Measurements from ENCODE around the gene USF3. TPM values are rescaled to one million over a fixed set of nuclear protein-coding genes. Genes with fewer than 3 reads are reported as not detected.
A peak's percentile ranks its signal among the peaks of the same experiment; 100 is the strongest.

The USF3 gene
- total RNA-seq, 5 donors from 2014 or later (not counting 1 experiment from before 2014, with no cell fraction given): 16.9 to 31.7 (median 22.1) TPM

DNA sequence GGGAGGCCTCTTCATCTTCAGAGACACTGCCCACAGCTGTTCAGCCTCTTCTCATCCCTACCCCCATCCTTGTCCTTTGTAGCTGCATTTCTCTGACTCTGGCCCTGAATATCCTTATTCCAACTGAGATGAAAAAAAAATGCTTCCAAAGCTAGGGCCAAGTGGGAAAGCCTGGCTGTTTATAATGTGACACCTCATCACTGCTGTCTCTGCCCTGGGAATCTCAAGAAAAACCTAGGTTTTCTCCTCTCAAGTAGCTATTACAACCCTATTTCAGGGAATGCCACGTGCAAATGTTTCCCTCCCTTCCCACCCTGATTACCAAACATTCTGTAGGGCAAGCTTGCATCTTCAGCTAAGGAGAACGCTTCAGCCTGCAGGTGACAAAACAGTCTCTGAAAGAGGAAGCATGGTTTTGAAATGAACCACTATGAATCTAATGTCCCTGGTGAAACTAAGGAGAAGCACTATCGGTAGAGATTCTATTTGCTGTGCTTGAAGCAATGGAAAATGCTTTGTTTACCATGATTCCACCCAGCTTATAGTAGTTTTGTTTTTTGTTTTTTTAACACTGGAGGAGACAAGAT is 65.4 kb downstream of the USF3 start:
- 0% methylated on average over 1 of the region's 3 CpGs for WGBS (ENCODE audit: insufficient coverage)
- Histone ChIP-seq H3K27me3 (replicated peaks in 1 of 2; ENCODE audit: control insufficient read depth in 2 of 2, extremely low read depth in 1 of 2, insufficient read depth in 2 of 2, low read length in 1 of 2) (no peaks in the 10 kb centered on the region), H3K27ac (ENCODE audit: low read length) (no peak overlapping the region), H3K36me3 (ENCODE audit: control insufficient read depth in 2 of 2, extremely low read depth in 1 of 2, insufficient read depth in 1 of 2, low read length in 1 of 2) (peaks cover 7 to 43% of the 10 kb centered on the region in 2 donors), H3K9me3 (no peaks in the 10 kb centered on the region), H3K4me3 (ENCODE audit: control insufficient read depth in 1 of 2, extremely low read depth in 1 of 2, low read length in 1 of 2) (no peak overlapping the region), H3K4me1 (ENCODE audit: control insufficient read depth in 1 of 2, extremely low read depth in 1 of 2, insufficient read depth in 2 of 2, low read length in 2 of 2) (no peaks in the 10 kb centered on the region)
- ATAC-seq (replicated peaks in 1 of 4) (no peak), DNase-seq (no peak)
- ChIA-PET POLR2A (no interaction called here), CTCF (interaction anchor here in 1 of 2 donors (0.7 kb wide), 1 partner anchor 11 kb away, joined by 5 read pairs; no protein-coding TSS in a partner anchor)
- Mint-ChIP-seq H3K9me3 (no peaks in the 10 kb centered on the region), H3K27ac (peak overlapping the region in 1 of 2 donors; percentile 48), H3K4me1 (peaks cover 0 to 7% (median 0%) of the 10 kb centered on the region in 3 donors), H3K4me3 (no peak overlapping the region), H3K27me3 (no peaks in the 10 kb centered on the region), H3K36me3 (peaks cover 39% of the 10 kb centered on the region)

DNA sequence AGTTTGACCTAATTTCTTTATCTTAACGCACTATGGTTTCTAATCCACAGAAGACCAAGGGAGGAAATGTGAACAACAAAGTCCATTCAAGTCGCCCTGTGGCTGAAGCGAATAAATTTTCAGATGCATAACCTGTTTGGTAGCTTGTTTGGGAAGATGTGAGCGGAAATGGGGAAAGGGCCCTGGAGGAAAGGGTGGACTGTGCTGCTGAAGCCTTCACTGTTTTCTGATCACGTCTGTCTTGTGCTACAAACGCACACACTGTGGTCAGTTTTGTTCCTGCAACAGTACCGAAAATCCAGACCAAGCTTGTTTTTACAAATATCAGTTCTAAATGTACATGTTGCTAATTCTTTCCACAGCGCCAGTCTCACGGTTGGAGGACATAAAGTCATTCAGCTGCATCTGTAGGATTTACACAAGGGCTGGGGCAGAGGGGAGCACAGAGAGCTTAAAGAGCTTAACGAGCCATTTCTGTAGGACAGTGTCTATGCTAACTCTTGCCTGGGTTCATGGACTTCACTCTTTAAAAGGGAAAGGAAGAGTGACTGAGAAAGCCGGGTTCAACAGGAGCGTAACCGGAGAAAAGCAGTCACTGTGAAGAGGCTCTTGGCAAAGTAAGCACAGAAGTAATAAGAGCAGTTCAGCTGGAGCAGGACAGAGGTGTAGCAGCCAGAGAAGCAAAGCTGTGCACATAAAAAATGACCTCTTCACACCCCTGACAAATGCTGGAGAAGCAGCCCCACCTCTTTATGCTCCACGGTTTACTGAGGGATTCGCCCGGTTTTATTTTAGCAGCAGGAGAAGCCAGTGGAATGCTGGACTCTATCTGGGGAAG is 66.6 kb downstream of the USF3 start:
- Mint-ChIP-seq H3K4me1 (peaks cover 0 to 10% (median 5%) of the 10 kb centered on the region in 3 donors), H3K4me3 (no peak overlapping the region), H3K27me3 (no peaks in the 10 kb centered on the region), H3K27ac (no peak overlapping the region), H3K9me3 (no peaks in the 10 kb centered on the region), H3K36me3 (peaks cover 48% of the 10 kb centered on the region)
- H3K9me3 ChIP-seq: no peaks in the 10 kb centered on the region
- ATAC-seq (replicated peaks in 1 of 4): no peak
- POLR2A ChIA-PET: no interaction called here
- no peak overlapping the region for H3K27ac ChIP-seq (ENCODE audit: low read length)
- DNase-seq: no peak
- no peaks in the 10 kb centered on the region for H3K27me3 ChIP-seq (replicated peaks in 1 of 2; ENCODE audit: control insufficient read depth in 2 of 2, extremely low read depth in 1 of 2, insufficient read depth in 2 of 2, low read length in 1 of 2)
- 98% methylated on average over 12 of the region's 16 CpGs for WGBS (ENCODE audit: insufficient coverage)
- H3K4me1 ChIP-seq (ENCODE audit: control insufficient read depth in 1 of 2, extremely low read depth in 1 of 2, insufficient read depth in 2 of 2, low read length in 2 of 2): no peaks in the 10 kb centered on the region
- CTCF ChIA-PET: interaction anchor here in 1 of 2 donors (0.5 kb wide), 1 partner anchor 208 kb away, joined by 5 read pairs; no protein-coding TSS in a partner anchor
- H3K36me3 ChIP-seq (ENCODE audit: control insufficient read depth in 2 of 2, extremely low read depth in 1 of 2, insufficient read depth in 1 of 2, low read length in 1 of 2): peaks cover 7 to 49% of the 10 kb centered on the region in 2 donors
- H3K4me3 ChIP-seq (ENCODE audit: control insufficient read depth in 1 of 2, extremely low read depth in 1 of 2, low read length in 1 of 2): no peak overlapping the region

DNA sequence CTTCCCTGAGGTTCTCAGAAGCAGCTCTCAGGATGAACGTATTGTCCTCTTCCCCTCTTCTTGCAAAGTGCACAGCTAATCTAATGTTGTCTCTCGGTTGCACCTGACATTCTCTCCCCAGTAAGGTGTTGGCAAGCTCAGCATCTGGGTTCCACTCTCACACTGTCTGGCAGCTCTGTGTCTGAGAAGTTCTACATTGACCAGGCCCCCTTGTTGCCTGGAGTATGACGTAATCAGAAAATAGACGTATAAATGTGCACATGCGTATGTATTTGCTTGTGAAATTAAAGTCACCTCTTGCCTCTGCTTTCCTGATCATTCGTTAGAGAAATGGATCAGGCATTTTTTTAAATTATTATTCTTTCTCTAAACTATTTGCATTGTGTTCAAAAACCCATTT is 67.7 kb downstream of the USF3 start:
- no peaks in the 10 kb centered on the region for H3K9me3 ChIP-seq
- H3K4me1 ChIP-seq (ENCODE audit: control insufficient read depth in 1 of 2, extremely low read depth in 1 of 2, insufficient read depth in 2 of 2, low read length in 2 of 2): no peaks in the 10 kb centered on the region
- ATAC-seq (replicated peaks in 1 of 4) (no peak), DNase-seq (no peak)
- no peak overlapping the region for H3K4me3 Mint-ChIP-seq
- H3K36me3 Mint-ChIP-seq: peaks cover 57% of the 10 kb centered on the region
- POLR2A ChIA-PET: no interaction called here
- no peak overlapping the region for H3K27ac Mint-ChIP-seq
- WGBS (ENCODE audit: insufficient coverage): 95% methylated on average over 2 of the region's 6 CpGs
- CTCF ChIA-PET: interaction anchor here in 1 of 2 donors (0.6 kb wide), 1 partner anchor 16 kb away, joined by 3 read pairs; no protein-coding TSS in a partner anchor
- H3K4me3 ChIP-seq (ENCODE audit: control insufficient read depth in 1 of 2, extremely low read depth in 1 of 2, low read length in 1 of 2): no peak overlapping the region
- H3K4me1 Mint-ChIP-seq: peaks cover 0 to 10% (median 5%) of the 10 kb centered on the region in 3 donors
- no peak overlapping the region for H3K27ac ChIP-seq (ENCODE audit: low read length)
- H3K27me3 ChIP-seq (replicated peaks in 1 of 2; ENCODE audit: control insufficient read depth in 2 of 2, extremely low read depth in 1 of 2, insufficient read depth in 2 of 2, low read length in 1 of 2): no peaks in the 10 kb centered on the region
- no peaks in the 10 kb centered on the region for H3K9me3 Mint-ChIP-seq
- peaks cover 8 to 59% of the 10 kb centered on the region in 2 donors for H3K36me3 ChIP-seq (ENCODE audit: control insufficient read depth in 2 of 2, extremely low read depth in 1 of 2, insufficient read depth in 1 of 2, low read length in 1 of 2)
- no peaks in the 10 kb centered on the region for H3K27me3 Mint-ChIP-seq

DNA sequence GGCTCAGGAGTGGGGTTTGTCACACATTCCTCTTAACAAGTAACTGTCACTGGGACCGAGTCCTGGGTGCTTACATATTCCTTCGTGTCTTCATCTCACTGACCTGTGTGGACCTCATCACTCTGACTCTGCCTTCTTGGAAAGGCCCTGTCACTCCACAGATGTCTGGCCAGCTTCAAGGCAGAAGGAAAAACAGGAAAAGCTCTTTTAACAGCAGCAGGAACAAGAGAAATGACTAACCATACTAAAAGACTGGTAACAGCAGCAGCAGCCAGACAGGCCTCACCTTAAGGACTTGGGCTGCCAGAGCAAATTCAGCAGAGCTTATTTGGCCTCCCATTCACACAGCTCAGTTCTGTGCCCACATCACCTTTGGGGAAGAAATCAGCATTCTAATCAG is 68.1 kb downstream of the USF3 start:
- ChIA-PET CTCF (no interaction called here), POLR2A (no interaction called here)
- Mint-ChIP-seq H3K9me3 (no peaks in the 10 kb centered on the region), H3K36me3 (peaks cover 58% of the 10 kb centered on the region), H3K4me3 (no peak overlapping the region), H3K27me3 (no peaks in the 10 kb centered on the region), H3K4me1 (peaks cover 0 to 7% (median 5%) of the 10 kb centered on the region in 3 donors), H3K27ac (no peak overlapping the region)
- Histone ChIP-seq H3K36me3 (ENCODE audit: control insufficient read depth in 2 of 2, extremely low read depth in 1 of 2, insufficient read depth in 1 of 2, low read length in 1 of 2) (peaks cover 13 to 64% of the 10 kb centered on the region in 2 donors), H3K9me3 (no peaks in the 10 kb centered on the region), H3K27ac (ENCODE audit: low read length) (no peak overlapping the region), H3K4me1 (ENCODE audit: control insufficient read depth in 1 of 2, extremely low read depth in 1 of 2, insufficient read depth in 2 of 2, low read length in 2 of 2) (no peaks in the 10 kb centered on the region), H3K4me3 (ENCODE audit: control insufficient read depth in 1 of 2, extremely low read depth in 1 of 2, low read length in 1 of 2) (no peak overlapping the region), H3K27me3 (replicated peaks in 1 of 2; ENCODE audit: control insufficient read depth in 2 of 2, extremely low read depth in 1 of 2, insufficient read depth in 2 of 2, low read length in 1 of 2) (no peaks in the 10 kb centered on the region)
- ATAC-seq (replicated peaks in 1 of 4): no peak
- no peak for DNase-seq
- 100% methylated on average over 2 of the region's 2 CpGs for WGBS (ENCODE audit: insufficient coverage)

DNA sequence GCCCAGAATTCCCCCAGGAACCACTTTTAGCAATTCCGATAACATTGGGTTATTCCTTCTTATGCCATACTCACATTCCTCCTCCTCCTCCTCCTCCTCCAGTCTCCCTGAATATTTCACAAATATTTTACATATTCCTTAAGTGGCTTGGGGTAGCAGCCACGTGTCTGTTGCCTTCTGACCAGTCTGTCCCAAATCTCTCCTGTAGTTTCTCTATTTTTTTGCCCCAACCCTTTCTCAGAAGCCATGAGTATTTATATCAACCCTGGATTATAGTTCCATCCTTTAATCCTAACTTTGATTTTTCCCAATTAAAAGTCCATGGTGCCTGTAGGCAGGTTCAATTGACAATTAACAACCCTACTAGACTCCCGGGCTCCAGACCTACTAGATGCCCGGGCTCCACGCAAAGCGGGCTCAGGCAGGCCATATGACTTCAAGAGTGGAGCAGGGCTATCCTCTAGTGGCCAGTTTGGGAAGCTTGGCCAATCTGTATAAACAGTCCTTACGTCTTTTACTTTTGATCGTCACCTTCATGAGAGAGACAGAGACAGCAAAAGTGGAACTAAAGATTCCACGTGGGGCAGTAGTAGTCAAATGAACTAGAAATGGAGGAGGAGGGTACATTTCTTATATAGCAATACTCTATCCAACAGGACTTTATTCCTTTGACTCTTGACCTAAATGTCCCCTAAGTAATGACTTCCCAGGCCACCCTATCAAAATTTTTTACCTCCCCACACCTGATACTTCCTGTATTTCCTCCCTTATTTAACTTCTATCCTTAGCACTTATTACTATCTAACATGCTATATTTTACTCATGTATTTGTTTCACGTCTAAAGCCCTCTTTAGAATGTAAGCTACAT is 69.7 kb downstream of the USF3 start:
- H3K27ac Mint-ChIP-seq: peak overlapping the region in 1 of 2 donors; percentile 18
- no peaks in the 10 kb centered on the region for H3K9me3 Mint-ChIP-seq
- no peaks in the 10 kb centered on the region for H3K4me1 ChIP-seq (ENCODE audit: control insufficient read depth in 1 of 2, extremely low read depth in 1 of 2, insufficient read depth in 2 of 2, low read length in 2 of 2)
- H3K9me3 ChIP-seq: no peaks in the 10 kb centered on the region
- ChIA-PET CTCF (interaction anchor here in 1 of 2 donors (0.6 kb wide), 1 partner anchor 26 kb away, joined by 3 read pairs; no protein-coding TSS in a partner anchor), POLR2A (no interaction called here)
- 80% methylated on average over 3 of the region's 10 CpGs for WGBS (ENCODE audit: insufficient coverage)
- H3K36me3 Mint-ChIP-seq: peaks cover 62% of the 10 kb centered on the region
- no peaks in the 10 kb centered on the region for H3K27me3 ChIP-seq (replicated peaks in 1 of 2; ENCODE audit: control insufficient read depth in 2 of 2, extremely low read depth in 1 of 2, insufficient read depth in 2 of 2, low read length in 1 of 2)
- ATAC-seq (replicated peaks in 1 of 4) (peak in 1 of 4 experiments; percentile 50), DNase-seq (peak in 4 of 35 experiments; percentile 6 to 24 (median 14))
- H3K27me3 Mint-ChIP-seq: no peaks in the 10 kb centered on the region
- no peak overlapping the region for H3K27ac ChIP-seq (ENCODE audit: low read length)
- H3K36me3 ChIP-seq (ENCODE audit: control insufficient read depth in 2 of 2, extremely low read depth in 1 of 2, insufficient read depth in 1 of 2, low read length in 1 of 2): peaks cover 16 to 73% of the 10 kb centered on the region in 2 donors
- peak overlapping the region in 1 of 3 donors; percentile 4 for H3K4me3 Mint-ChIP-seq
- no peak overlapping the region for H3K4me3 ChIP-seq (ENCODE audit: control insufficient read depth in 1 of 2, extremely low read depth in 1 of 2, low read length in 1 of 2)
- peaks cover 0 to 7% (median 5%) of the 10 kb centered on the region in 3 donors for H3K4me1 Mint-ChIP-seq

DNA sequence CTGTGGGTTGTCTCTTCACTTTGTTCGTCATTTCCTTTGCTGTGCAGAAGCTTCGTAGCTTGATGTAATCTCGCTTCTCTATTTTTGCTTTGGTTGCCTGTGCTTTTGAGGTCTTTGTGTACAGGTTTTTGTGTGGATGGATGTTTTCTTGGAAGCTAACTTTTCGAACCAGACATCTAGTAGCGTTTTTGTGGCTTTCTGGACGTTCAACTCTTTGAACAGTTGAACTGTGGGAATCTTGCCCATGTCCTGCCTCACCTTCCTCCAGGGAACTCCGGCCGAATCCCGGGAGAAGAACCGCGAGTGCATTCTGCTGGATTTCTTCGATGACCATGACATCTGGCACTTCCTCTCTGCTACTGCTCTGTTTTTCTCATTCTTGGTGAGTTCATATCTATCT is 70.6 kb downstream of the USF3 start:
- no peak for DNase-seq
- H3K4me3 ChIP-seq (ENCODE audit: control insufficient read depth in 1 of 2, extremely low read depth in 1 of 2, low read length in 1 of 2): no peak overlapping the region
- WGBS (ENCODE audit: insufficient coverage): 86% methylated on average over 10 of the region's 12 CpGs
- H3K27me3 ChIP-seq (replicated peaks in 1 of 2; ENCODE audit: control insufficient read depth in 2 of 2, extremely low read depth in 1 of 2, insufficient read depth in 2 of 2, low read length in 1 of 2): no peaks in the 10 kb centered on the region
- H3K9me3 Mint-ChIP-seq: no peaks in the 10 kb centered on the region
- peaks cover 16 to 82% of the 10 kb centered on the region in 2 donors for H3K36me3 ChIP-seq (ENCODE audit: control insufficient read depth in 2 of 2, extremely low read depth in 1 of 2, insufficient read depth in 1 of 2, low read length in 1 of 2)
- ChIA-PET CTCF (no interaction called here), POLR2A (no interaction called here)
- H3K9me3 ChIP-seq: no peaks in the 10 kb centered on the region
- peak overlapping the region; percentile 11 to 66 for H3K27ac Mint-ChIP-seq
- no peak for ATAC-seq (replicated peaks in 1 of 4)
- H3K27ac ChIP-seq (ENCODE audit: low read length): no peak overlapping the region
- peaks cover 0 to 6% (median 5%) of the 10 kb centered on the region in 3 donors for H3K4me1 Mint-ChIP-seq
- peaks cover 66% of the 10 kb centered on the region for H3K36me3 Mint-ChIP-seq
- H3K4me3 Mint-ChIP-seq: no peak overlapping the region
- no peaks in the 10 kb centered on the region for H3K4me1 ChIP-seq (ENCODE audit: control insufficient read depth in 1 of 2, extremely low read depth in 1 of 2, insufficient read depth in 2 of 2, low read length in 2 of 2)
- no peaks in the 10 kb centered on the region for H3K27me3 Mint-ChIP-seq

Measured in T-cell (primary cell).